ENCODE results near the gene IL20. TPM values are rescaled to one million over a fixed set of nuclear protein-coding genes. Genes with fewer than 3 reads are reported as not detected.

Gene IL20
- total and polyA plus RNA-seq, 4 donors: 0.11 to 0.12 TPM; not detected in 2

DNA sequence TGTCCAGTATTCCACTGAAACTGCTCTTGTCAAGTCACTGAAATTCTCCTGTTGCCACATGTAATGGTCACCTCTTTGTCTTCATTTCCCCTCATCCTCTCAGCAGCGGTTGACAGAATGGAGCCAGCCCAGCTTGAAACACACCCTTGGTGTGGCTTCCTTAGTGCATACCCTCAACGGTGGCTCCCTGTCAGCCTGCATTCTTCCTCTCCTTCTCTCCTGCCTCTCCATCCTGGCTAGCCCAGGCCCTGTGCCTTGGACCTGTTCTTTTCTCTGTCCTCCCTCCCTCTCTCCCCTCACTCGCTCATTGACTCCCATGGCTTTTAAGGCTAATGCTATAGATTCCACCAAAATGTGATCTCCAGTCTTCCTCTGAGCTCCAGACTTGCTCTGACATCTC, 52.7 kb downstream of the IL20 start:
- TF ChIP-seq, protein P1, sequence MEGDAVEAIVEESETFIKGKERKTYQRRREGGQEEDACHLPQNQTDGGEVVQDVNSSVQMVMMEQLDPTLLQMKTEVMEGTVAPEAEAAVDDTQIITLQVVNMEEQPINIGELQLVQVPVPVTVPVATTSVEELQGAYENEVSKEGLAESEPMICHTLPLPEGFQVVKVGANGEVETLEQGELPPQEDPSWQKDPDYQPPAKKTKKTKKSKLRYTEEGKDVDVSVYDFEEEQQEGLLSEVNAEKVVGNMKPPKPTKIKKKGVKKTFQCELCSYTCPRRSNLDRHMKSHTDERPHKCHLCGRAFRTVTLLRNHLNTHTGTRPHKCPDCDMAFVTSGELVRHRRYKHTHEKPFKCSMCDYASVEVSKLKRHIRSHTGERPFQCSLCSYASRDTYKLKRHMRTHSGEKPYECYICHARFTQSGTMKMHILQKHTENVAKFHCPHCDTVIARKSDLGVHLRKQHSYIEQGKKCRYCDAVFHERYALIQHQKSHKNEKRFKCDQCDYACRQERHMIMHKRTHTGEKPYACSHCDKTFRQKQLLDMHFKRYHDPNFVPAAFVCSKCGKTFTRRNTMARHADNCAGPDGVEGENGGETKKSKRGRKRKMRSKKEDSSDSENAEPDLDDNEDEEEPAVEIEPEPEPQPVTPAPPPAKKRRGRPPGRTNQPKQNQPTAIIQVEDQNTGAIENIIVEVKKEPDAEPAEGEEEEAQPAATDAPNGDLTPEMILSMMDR (IDR thresholded peaks at IDR 0.05; ENCODE audit: control extremely low read depth, extremely low read depth): no peak
- Histone ChIP-seq H3K9ac (ENCODE audit: insufficient read depth in 1 of 2, low read length in 2 of 2) (no peak overlapping the region), H3K36me3 (ENCODE audit: control insufficient read depth in 4 of 4, insufficient read depth in 4 of 4, low read length in 4 of 4) (no peaks in the 10 kb centered on the region), H3K27ac (ENCODE audit: low read depth in 1 of 2, low read length in 1 of 2) (no peak overlapping the region), H3K4me1 (ENCODE audit: control insufficient read depth in 5 of 5, insufficient read depth in 5 of 5, low read length in 5 of 5) (peaks cover 0 to 6% (median 0%) of the 10 kb centered on the region in 5 donors), H3K9me3 (ENCODE audit: control insufficient read depth in 4 of 4, insufficient read depth in 3 of 4, low read length in 3 of 4) (no peaks in the 10 kb centered on the region), H3K27me3 (ENCODE audit: control insufficient read depth in 3 of 3, insufficient read depth in 3 of 3, low read length in 2 of 3) (no peaks in the 10 kb centered on the region), H3K4me3 (no peak overlapping the region)
- 68 to 71% methylated on average over 3 of the region's 3 CpGs for WGBS, 2 donors
- ATAC-seq (ENCODE audit: insufficient read depth, low FRiP score): no peak
- DNase-seq: no peak

Other genes starting within 250 kb of the IL20 start
- gene DYRK3, start 230.1 kb upstream of the IL20 start, total RNA-seq: 10 to 100 TPM; 12.3 to 13.0 TPM
- 1 to 10 TPM; 4.6 to 5.4 TPM for gene DYRK3, start 230.1 kb upstream of the IL20 start, polyA plus RNA-seq
- 100 to 1,000 TPM in 1 of 2 donors, 10 to 100 TPM in 1; 35.8 to 116 TPM for gene MAPKAPK2, start 180.7 kb upstream of the IL20 start, total RNA-seq
- gene MAPKAPK2, start 180.7 kb upstream of the IL20 start, polyA plus RNA-seq: 10 to 100 TPM; 55.7 to 94.5 TPM
- under 1 TPM in 1 of 2 donors, not detected in 1; 0.12 TPM for gene IL19, start 94.8 kb upstream of the IL20 start, total RNA-seq
- under 1 TPM; 0.10 to 0.68 TPM for gene IL19, start 94.8 kb upstream of the IL20 start, polyA plus RNA-seq
- gene IL10, start 93.1 kb upstream of the IL20 start, total RNA-seq: 1 to 10 TPM; 2.4 to 3.4 TPM
- 10 to 100 TPM in 1 of 2 donors, under 1 TPM in 1; 0.37 to 37.3 TPM for gene IL10, start 93.1 kb upstream of the IL20 start, polyA plus RNA-seq
- not detected for gene IL24, start 31.8 kb downstream of the IL20 start, total RNA-seq
- gene IL24, start 31.8 kb downstream of the IL20 start, polyA plus RNA-seq: 1 to 10 TPM in 1 of 2 donors, under 1 TPM in 1; 0.67 to 8.7 TPM
- gene FCMR, start 56.3 kb downstream of the IL20 start, total RNA-seq: 10 to 100 TPM in 1 of 2 donors, 1 to 10 TPM in 1; 8.5 to 10.5 TPM
- gene FCMR, start 56.3 kb downstream of the IL20 start, polyA plus RNA-seq: 10 to 100 TPM in 1 of 2 donors, 1 to 10 TPM in 1; 3.6 to 13.3 TPM
- gene PIGR, start 80.8 kb downstream of the IL20 start, total RNA-seq: 100 to 1,000 TPM; 381 to 845 TPM
- 100 to 1,000 TPM; 131 to 216 TPM for gene PIGR, start 80.8 kb downstream of the IL20 start, polyA plus RNA-seq
- under 1 TPM in 1 of 2 donors, not detected in 1; 0.40 TPM for gene FCAMR, start 104.8 kb downstream of the IL20 start, total RNA-seq
- gene FCAMR, start 104.8 kb downstream of the IL20 start, polyA plus RNA-seq: under 1 TPM in 1 of 2 donors, not detected in 1; 0.18 TPM
- gene C1orf116, start 167.1 kb downstream of the IL20 start, total RNA-seq: 100 to 1,000 TPM; 123 to 130 TPM
- 10 to 100 TPM; 27.7 to 59.9 TPM for gene C1orf116, start 167.1 kb downstream of the IL20 start, polyA plus RNA-seq
- gene YOD1, start 185.6 kb downstream of the IL20 start, total RNA-seq: 10 to 100 TPM in 1 of 2 donors, 1 to 10 TPM in 1; 7.1 to 34.4 TPM
- gene YOD1, start 185.6 kb downstream of the IL20 start, polyA plus RNA-seq: 1 to 10 TPM; 3.4 to 3.7 TPM
- gene PFKFB2, start 187.7 kb downstream of the IL20 start, total RNA-seq: 10 to 100 TPM; 50.8 to 52.3 TPM
- 10 to 100 TPM; 19.9 to 28.4 TPM for gene PFKFB2, start 187.7 kb downstream of the IL20 start, polyA plus RNA-seq
- gene C4BPB, start 223.2 kb downstream of the IL20 start, total RNA-seq: 1 to 10 TPM; 4.2 to 6.5 TPM
- gene C4BPB, start 223.2 kb downstream of the IL20 start, polyA plus RNA-seq: 1 to 10 TPM; 2.6 to 5.1 TPM
- 100 to 1,000 TPM; 158 to 203 TPM for gene C4BPA, start 238.6 kb downstream of the IL20 start, total RNA-seq
- gene C4BPA, start 238.6 kb downstream of the IL20 start, polyA plus RNA-seq: 100 to 1,000 TPM in 1 of 2 donors, 10 to 100 TPM in 1; 21.2 to 213 TPM

All from lung (tissue), 12 donors.